ENCODE measurements around the gene ADAT3. TPM values are rescaled to one million over a fixed set of nuclear protein-coding genes. Genes with fewer than 3 reads are reported as not detected.

Gene ADAT3
- total RNA-seq, 1 donor: 3.3 TPM

DNA sequence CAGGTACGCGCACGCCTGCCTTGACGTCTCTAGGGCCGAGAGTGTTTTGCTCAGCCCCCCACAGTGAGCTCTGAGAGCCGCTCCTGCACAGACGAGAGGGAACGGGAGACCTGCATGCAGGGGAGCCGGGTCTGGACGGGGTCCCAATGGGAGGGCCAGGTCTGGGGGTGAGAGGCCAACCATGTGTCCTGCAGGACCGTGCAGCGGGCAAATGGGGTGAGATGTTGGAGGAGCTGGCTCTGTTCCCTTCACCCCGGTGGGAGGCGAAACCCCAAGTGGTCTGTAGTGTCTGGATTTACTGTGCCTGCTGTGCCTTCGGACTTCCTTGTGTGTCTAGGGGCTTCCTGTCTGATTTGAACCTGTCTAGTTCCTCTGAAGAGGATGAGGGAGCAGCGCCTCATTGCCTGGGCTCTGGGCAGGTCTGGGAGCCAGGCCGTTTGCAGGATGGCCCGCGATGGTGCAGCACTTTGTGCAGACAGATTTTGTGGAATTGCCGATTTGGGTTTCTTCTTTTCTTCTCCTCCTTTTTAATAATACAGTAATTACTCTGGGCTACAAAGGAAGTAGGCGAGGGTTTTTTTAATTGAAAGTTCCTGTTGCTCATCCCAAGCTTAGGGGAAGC lies 37.8 kb downstream of the ADAT3 start:
- peak overlapping the region; percentile 88 for H3K4me3 ChIP-seq (ENCODE audit: insufficient read depth, low read length)
- peaks cover 20% of the 10 kb centered on the region for H3K4me1 ChIP-seq (ENCODE audit: insufficient read depth, low read length)
- TF ChIP-seq, protein P1, sequence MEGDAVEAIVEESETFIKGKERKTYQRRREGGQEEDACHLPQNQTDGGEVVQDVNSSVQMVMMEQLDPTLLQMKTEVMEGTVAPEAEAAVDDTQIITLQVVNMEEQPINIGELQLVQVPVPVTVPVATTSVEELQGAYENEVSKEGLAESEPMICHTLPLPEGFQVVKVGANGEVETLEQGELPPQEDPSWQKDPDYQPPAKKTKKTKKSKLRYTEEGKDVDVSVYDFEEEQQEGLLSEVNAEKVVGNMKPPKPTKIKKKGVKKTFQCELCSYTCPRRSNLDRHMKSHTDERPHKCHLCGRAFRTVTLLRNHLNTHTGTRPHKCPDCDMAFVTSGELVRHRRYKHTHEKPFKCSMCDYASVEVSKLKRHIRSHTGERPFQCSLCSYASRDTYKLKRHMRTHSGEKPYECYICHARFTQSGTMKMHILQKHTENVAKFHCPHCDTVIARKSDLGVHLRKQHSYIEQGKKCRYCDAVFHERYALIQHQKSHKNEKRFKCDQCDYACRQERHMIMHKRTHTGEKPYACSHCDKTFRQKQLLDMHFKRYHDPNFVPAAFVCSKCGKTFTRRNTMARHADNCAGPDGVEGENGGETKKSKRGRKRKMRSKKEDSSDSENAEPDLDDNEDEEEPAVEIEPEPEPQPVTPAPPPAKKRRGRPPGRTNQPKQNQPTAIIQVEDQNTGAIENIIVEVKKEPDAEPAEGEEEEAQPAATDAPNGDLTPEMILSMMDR (IDR thresholded peaks at IDR 0.05; ENCODE audit: extremely low read depth, low read depth, low read length): no peak
- DNase-seq (ENCODE audit: insufficient read length, low spot score, missing footprints): peak; percentile 86
- no peaks in the 10 kb centered on the region for H3K27me3 ChIP-seq (ENCODE audit: insufficient read depth, low read length)
- no peak overlapping the region for H3K27ac ChIP-seq (ENCODE audit: low read depth, low read length)
- peak overlapping the region; percentile 88 for H3K4me2 ChIP-seq (ENCODE audit: insufficient read depth, low read length)
- H4K20me1 ChIP-seq (ENCODE audit: insufficient read depth, low read length): peaks cover 47% of the 10 kb centered on the region
- H2AFZ ChIP-seq (ENCODE audit: low read length): no peak overlapping the region
- H3K36me3 ChIP-seq (ENCODE audit: insufficient read depth, low read length): no peaks in the 10 kb centered on the region
- H3K79me2 ChIP-seq (ENCODE audit: insufficient read depth, low read length): peaks cover 61% of the 10 kb centered on the region
- no peaks in the 10 kb centered on the region for H3K9me3 ChIP-seq (ENCODE audit: low read depth, low read length)

GRCh38 chr19:1943661-1944087 lies 38.5 kb downstream of the ADAT3 start:
- Histone ChIP-seq H3K4me1 (ENCODE audit: insufficient read depth, low read length) (peaks cover 20% of the 10 kb centered on the region), H3K36me3 (ENCODE audit: insufficient read depth, low read length) (no peaks in the 10 kb centered on the region), H3K27me3 (ENCODE audit: insufficient read depth, low read length) (no peaks in the 10 kb centered on the region), H3K4me3 (ENCODE audit: insufficient read depth, low read length) (no peak overlapping the region), H3K27ac (ENCODE audit: low read depth, low read length) (no peak overlapping the region), H3K4me2 (ENCODE audit: insufficient read depth, low read length) (no peak overlapping the region), H2AFZ (ENCODE audit: low read length) (no peak overlapping the region), H4K20me1 (ENCODE audit: insufficient read depth, low read length) (peaks cover 50% of the 10 kb centered on the region), H3K79me2 (ENCODE audit: insufficient read depth, low read length) (peaks cover 65% of the 10 kb centered on the region), H3K9me3 (ENCODE audit: low read depth, low read length) (no peaks in the 10 kb centered on the region)
- TF ChIP-seq, protein P1 (IDR thresholded peaks at IDR 0.05; ENCODE audit: extremely low read depth, low read depth, low read length): no peak
- no peak for DNase-seq (ENCODE audit: insufficient read length, low spot score, missing footprints)

DNA sequence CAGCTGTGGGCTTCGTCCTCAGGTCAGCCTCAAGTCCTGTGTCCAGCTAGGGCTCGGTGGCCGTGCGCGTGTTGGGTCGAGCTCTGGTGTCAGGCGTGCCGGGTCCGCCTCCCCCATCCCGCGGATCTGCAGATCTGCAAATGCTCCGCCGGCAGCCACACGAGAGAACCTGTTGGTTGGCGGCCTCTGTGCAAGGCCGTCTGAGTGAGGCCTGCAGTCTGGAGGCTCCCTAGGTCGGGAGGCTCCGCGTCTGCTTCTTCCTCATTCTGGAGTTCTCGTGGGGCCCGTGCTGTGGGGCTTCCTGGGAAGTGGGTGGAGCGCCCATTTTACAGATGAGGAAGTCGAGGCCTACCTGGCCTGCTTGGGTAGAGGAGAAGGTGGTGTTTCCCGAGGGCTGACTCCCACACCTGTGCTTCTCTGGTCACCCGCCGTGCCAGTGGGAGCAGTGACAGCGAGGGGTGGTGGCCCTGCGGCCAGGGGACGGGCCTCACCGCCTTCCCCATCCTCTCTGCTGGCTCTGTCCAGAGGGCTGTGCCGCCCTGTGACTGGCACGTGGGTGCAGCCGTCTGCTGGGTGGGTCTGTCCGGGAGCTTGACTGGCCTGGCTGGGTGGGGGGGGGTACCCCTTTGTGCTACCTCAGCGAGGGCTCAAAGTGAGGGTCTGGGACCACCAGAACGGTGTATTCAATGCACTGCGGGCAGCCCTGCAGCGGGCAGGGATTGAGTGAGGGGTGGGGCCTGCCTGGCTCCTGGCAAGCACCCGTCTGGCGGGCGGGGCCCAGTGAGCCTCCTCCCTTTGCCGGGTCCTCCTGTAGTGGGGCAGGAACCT lies 39.1 kb downstream of the ADAT3 start:
- H3K27me3 ChIP-seq (ENCODE audit: insufficient read depth, low read length): no peaks in the 10 kb centered on the region
- H3K4me1 ChIP-seq (ENCODE audit: insufficient read depth, low read length): peaks cover 20% of the 10 kb centered on the region
- H3K9me3 ChIP-seq (ENCODE audit: low read depth, low read length): no peaks in the 10 kb centered on the region
- TF ChIP-seq, protein P1 (IDR thresholded peaks at IDR 0.05; ENCODE audit: extremely low read depth, low read depth, low read length): no peak
- no peak overlapping the region for H3K27ac ChIP-seq (ENCODE audit: low read depth, low read length)
- peaks cover 52% of the 10 kb centered on the region for H4K20me1 ChIP-seq (ENCODE audit: insufficient read depth, low read length)
- no peaks in the 10 kb centered on the region for H3K36me3 ChIP-seq (ENCODE audit: insufficient read depth, low read length)
- no peak overlapping the region for H3K4me2 ChIP-seq (ENCODE audit: insufficient read depth, low read length)
- H3K79me2 ChIP-seq (ENCODE audit: insufficient read depth, low read length): peaks cover 72% of the 10 kb centered on the region
- H2AFZ ChIP-seq (ENCODE audit: low read length): no peak overlapping the region
- DNase-seq (ENCODE audit: insufficient read length, low spot score, missing footprints): no peak
- no peak overlapping the region for H3K4me3 ChIP-seq (ENCODE audit: insufficient read depth, low read length)

DNA sequence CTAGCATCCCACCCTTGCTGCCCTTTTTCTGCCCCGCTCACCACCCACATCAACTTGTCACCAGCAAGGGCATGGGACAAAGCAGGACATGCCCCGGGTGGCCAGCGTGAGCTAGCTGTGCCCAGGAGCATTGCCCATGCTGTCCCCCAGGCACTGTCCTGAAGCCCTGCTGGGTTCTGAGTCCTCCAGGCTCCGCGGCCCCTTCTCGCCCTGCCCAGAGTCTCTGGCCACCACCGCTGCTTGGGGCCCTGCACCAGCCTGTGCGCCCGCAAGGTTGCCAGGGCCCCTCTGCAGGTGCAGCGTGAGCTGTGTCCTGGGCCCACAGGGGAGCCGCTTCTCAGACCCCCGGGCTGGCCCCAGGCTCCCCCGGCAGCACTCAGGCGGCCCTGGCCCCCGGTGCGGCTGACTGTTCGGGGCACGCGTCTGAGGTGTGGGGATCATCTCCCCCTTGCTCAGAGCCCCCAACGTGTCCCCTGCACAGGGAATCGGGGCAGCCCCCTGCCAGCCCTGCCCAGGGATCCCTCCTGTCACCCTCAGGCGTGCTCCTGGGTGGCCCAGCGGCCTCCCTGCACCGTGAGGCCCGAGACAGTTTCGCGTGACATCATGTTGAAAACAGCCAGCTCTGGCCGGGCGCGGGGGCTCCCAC lies 39.8 kb downstream of the ADAT3 start:
- Histone ChIP-seq H3K4me1 (ENCODE audit: insufficient read depth, low read length) (peaks cover 14% of the 10 kb centered on the region), H3K36me3 (ENCODE audit: insufficient read depth, low read length) (no peaks in the 10 kb centered on the region), H4K20me1 (ENCODE audit: insufficient read depth, low read length) (peaks cover 54% of the 10 kb centered on the region), H3K27ac (ENCODE audit: low read depth, low read length) (no peak overlapping the region), H3K4me3 (ENCODE audit: insufficient read depth, low read length) (no peak overlapping the region), H2AFZ (ENCODE audit: low read length) (no peak overlapping the region), H3K4me2 (ENCODE audit: insufficient read depth, low read length) (no peak overlapping the region), H3K9me3 (ENCODE audit: low read depth, low read length) (no peaks in the 10 kb centered on the region), H3K79me2 (ENCODE audit: insufficient read depth, low read length) (peaks cover 78% of the 10 kb centered on the region), H3K27me3 (ENCODE audit: insufficient read depth, low read length) (no peaks in the 10 kb centered on the region)
- TF ChIP-seq, protein P1 (IDR thresholded peaks at IDR 0.05; ENCODE audit: extremely low read depth, low read depth, low read length): no peak
- no peak for DNase-seq (ENCODE audit: insufficient read length, low spot score, missing footprints)
